Neural progenitor cell (in vitro differentiated cells): ENCODE results near the gene FNTB.

Experiments
- EZH2 ChIP-seq: fragments of 200-600 bp; sonication (generic); IDR thresholded peaks from 2 replicates; pipeline ENCODE4 v1.6.1; 2017; ENCODE audit warnings: antibody characterized with exemption, mild to moderate bottlenecking, moderate library complexity
- EZH2phosphoT487 ChIP-seq: fragments of 200-600 bp; sonication (generic); IDR thresholded peaks from 2 replicates; pipeline ENCODE4 v1.6.1; 2017; ENCODE audit warnings: antibody characterized with exemption
- TF ChIP-seq, protein P1 (sequence below): fragments of 200-600 bp; sonication (generic); IDR thresholded peaks from 2 replicates; pipeline ENCODE4 v1.5.1; 2017; ENCODE audit warnings: antibody characterized with exemption, mild to moderate bottlenecking

DNA sequence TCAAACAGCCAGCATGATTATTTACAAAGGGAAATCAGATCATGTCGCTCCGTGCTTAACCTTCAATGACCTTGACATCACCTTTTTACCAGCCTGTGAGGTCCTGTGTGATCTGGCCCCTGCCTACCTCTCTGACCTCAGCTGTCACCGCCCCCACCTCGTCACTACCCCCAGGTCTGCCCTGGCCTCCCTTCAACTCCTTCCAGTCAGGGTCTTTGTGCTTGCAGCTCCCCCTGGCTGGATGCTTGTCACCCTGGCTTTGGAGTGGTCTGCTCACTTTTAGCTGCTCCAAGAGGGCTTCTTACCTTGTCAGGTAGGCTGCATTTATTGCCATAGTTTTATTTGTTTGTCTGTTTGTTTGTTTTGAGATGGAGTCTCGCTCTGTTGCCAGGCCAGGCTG, 123.8 kb downstream of the FNTB start:
- TF ChIP-seq, protein P1, sequence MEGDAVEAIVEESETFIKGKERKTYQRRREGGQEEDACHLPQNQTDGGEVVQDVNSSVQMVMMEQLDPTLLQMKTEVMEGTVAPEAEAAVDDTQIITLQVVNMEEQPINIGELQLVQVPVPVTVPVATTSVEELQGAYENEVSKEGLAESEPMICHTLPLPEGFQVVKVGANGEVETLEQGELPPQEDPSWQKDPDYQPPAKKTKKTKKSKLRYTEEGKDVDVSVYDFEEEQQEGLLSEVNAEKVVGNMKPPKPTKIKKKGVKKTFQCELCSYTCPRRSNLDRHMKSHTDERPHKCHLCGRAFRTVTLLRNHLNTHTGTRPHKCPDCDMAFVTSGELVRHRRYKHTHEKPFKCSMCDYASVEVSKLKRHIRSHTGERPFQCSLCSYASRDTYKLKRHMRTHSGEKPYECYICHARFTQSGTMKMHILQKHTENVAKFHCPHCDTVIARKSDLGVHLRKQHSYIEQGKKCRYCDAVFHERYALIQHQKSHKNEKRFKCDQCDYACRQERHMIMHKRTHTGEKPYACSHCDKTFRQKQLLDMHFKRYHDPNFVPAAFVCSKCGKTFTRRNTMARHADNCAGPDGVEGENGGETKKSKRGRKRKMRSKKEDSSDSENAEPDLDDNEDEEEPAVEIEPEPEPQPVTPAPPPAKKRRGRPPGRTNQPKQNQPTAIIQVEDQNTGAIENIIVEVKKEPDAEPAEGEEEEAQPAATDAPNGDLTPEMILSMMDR: no peak
- TF ChIP-seq EZH2: no peak
- no peak for TF ChIP-seq EZH2phosphoT487
